K562 (cell line): ENCODE results near the gene SERPINB5. TPM values are rescaled to one million over a fixed set of nuclear protein-coding genes. Genes with fewer than 3 reads are reported as not detected.

ENCODE experiments used
- ATAC-seq: fragments of 200-7000 bp; cut with Tn5 transposase; 3 replicates; pipeline ENCODE4 v1.9.1; 2020; ENCODE audit warnings: moderate library complexity
- BruUV-seq: library from RNA; stranded (reverse); fragments of 400-500 nt; replicated peaks from 2 replicates; lab custom pipeline; 2021; lab: Mats Ljungman, UMichigan
- CTCF ChIA-PET: fragments of 300-600 bp; formaldehyde crosslinking; extraction: SDS; loops from one replicate; lab custom pipeline; 2021; ENCODE audit warnings: low intra/inter-chr PET ratio; lab: Yijun Ruan, JAX
- POLR2A ChIA-PET: fragments of 300-600, 350-650 bp; sonication (Branson Sonifier 250); formaldehyde crosslinking; extraction: SDS; loops from one replicate; lab custom pipeline; 2021; ENCODE audit warnings: antibody characterized with exemption, inconsistent platforms; lab: Yijun Ruan, JAX
- DNase-seq, 4 experiments: peaks; one replicate each; pipeline versions ENCODE4 v3.0.0 to v3.0.0-alpha.2; 2011 to 2018; ENCODE audit warnings: low spot score in 3 of 4, mixed read lengths in 3 of 4; ENCODE audit errors: extremely low read depth in 1 of 4
- FAIRE-seq: peaks from 2 replicates; lab custom pipeline; 2011; peaks lifted over from hg19 to GRCh38; lab: Jason Lieb, UNC
- H2AFZ ChIP-seq: 2 replicates; pipeline ENCODE4 v1.6.0; 2011; ENCODE audit warnings: low read depth, low read length, control low read depth, inconsistent platforms
- H3K27ac ChIP-seq: fragments of 200-600 bp; 3 replicates; pipeline ENCODE4 v1.8.0; 2011; ENCODE audit warnings: low read depth, mild to moderate bottlenecking, control low read depth, inconsistent platforms, low read length, moderate library complexity, mixed read lengths; ENCODE audit errors: extremely low read depth
- H3K27me3 ChIP-seq, 2 experiments: fragments of 300-600 bp in 1 of 2; 2 replicates in 1 of 2; 3 replicates in 1 of 2; pipeline versions ENCODE4 v1.6.0 to v1.8.0; 2011; ENCODE audit warnings: inconsistent platforms in 2 of 2, low read length in 2 of 2, mild to moderate bottlenecking in 1 of 2, mixed read lengths in 1 of 2, moderate library complexity in 1 of 2; ENCODE audit not compliant: control insufficient read depth in 2 of 2, insufficient read depth in 2 of 2
- H3K36me3 ChIP-seq: fragments of 300-600 bp; 3 replicates; pipeline ENCODE4 v1.8.0; 2011; ENCODE audit warnings: mild to moderate bottlenecking, low read length, inconsistent platforms; ENCODE audit not compliant: control insufficient read depth, insufficient read depth
- H3K4me1 ChIP-seq, 2 experiments: fragments of 200-600 bp in 1 of 2; replicated peaks in 1 of 2; 2 replicates in 1 of 2; 3 replicates in 1 of 2; pipeline versions ENCODE4 v1.5.1 to v1.8.0; 2011; ENCODE audit warnings: inconsistent platforms in 2 of 2, low read length in 2 of 2, mild to moderate bottlenecking in 1 of 2, mixed read lengths in 1 of 2, moderate library complexity in 1 of 2; ENCODE audit not compliant: control insufficient read depth in 2 of 2, insufficient read depth in 2 of 2
- H3K4me2 ChIP-seq: 2 replicates; pipeline ENCODE4 v1.6.1; 2011; ENCODE audit warnings: low read length, control low read depth, inconsistent platforms, mixed read lengths; ENCODE audit not compliant: insufficient read depth
- H3K4me3 ChIP-seq: fragments of 200-600 bp; sonication (generic), shearing (Covaris generic); 2 replicates; pipeline ENCODE4 v1.5.1; 2016; ENCODE audit warnings: control low read depth, inconsistent platforms
- H3K79me2 ChIP-seq: fragments of 200-600 bp; 3 replicates; pipeline ENCODE4 v1.8.0; 2011; ENCODE audit warnings: low read length, inconsistent platforms; ENCODE audit not compliant: control insufficient read depth, insufficient read depth
- H3K9ac ChIP-seq, 2 experiments: 2 replicates each; pipeline versions ENCODE4 v1.6.0 to v1.6.1; 2011; ENCODE audit warnings: low read depth in 2 of 2, low read length in 2 of 2, control low read depth in 1 of 2, inconsistent platforms in 1 of 2, mild to moderate bottlenecking in 1 of 2, mixed read lengths in 1 of 2; ENCODE audit not compliant: insufficient read depth in 1 of 2
- H3K9me1 ChIP-seq: one replicate; pipeline ENCODE4 v1.6.0; 2011; ENCODE audit warnings: inconsistent platforms, mild to moderate bottlenecking, low read length, moderate library complexity; ENCODE audit not compliant: control insufficient read depth, insufficient read depth
- H3K9me3 ChIP-seq: replicated peaks from 2 replicates; pipeline ENCODE4 v1.5.1; 2011; ENCODE audit warnings: low read depth, low read length, inconsistent platforms; ENCODE audit not compliant: control insufficient read depth, insufficient read depth
- H4K20me1 ChIP-seq: replicated peaks from 2 replicates; pipeline ENCODE4 v1.6.1; 2011; ENCODE audit warnings: low read length, inconsistent platforms, mixed read lengths; ENCODE audit not compliant: control insufficient read depth, insufficient read depth
- CHCHD3 ChIP-seq: fragments of 250-450 bp; sonication (Bioruptor Pico); IDR thresholded peaks from 2 replicates; pipeline ENCODE4 v2.1.2; 2022; ENCODE audit warnings: mild to moderate bottlenecking
- EZH2 ChIP-seq: IDR thresholded peaks from 2 replicates; pipeline ENCODE4 v1.6.1; 2012; ENCODE audit warnings: low read depth, mild to moderate bottlenecking, inconsistent platforms, low read length, borderline replicate concordance
- KLF6 ChIP-seq: fragments of 250-450 bp; sonication (Bioruptor Pico); IDR thresholded peaks from 2 replicates; pipeline ENCODE4 v1.4.0; 2020; ENCODE audit warnings: mild to moderate bottlenecking, moderate library complexity, borderline replicate concordance
- MTA3 ChIP-seq: fragments of 450-650 bp; formaldehyde crosslinking; IDR thresholded peaks from 2 replicates; pipeline ENCODE4 v1.6.1; 2017; ENCODE audit warnings: mild to moderate bottlenecking, borderline replicate concordance
- NCOA6 ChIP-seq: fragments of 450-650 bp; IDR thresholded peaks from 2 replicates; pipeline ENCODE4 v1.6.1; 2017; ENCODE audit warnings: mild to moderate bottlenecking
- NONO ChIP-seq, 2 experiments: fragments of 200-400 bp in 1 of 2; fragments of 450-650 bp in 1 of 2; formaldehyde crosslinking in 1 of 2; IDR thresholded peaks; 2 replicates each; pipeline ENCODE4 v1.6.1; 2017; ENCODE audit warnings: low read depth in 2 of 2, mild to moderate bottlenecking in 2 of 2, moderate library complexity in 2 of 2, low read length in 1 of 2
- NR2C1 ChIP-seq, 2 experiments: fragments of 450-650 bp; IDR thresholded peaks; 2 replicates each; pipeline ENCODE4 v1.6.1; 2017; ENCODE audit warnings: mild to moderate bottlenecking in 2 of 2, antibody characterized with exemption in 1 of 2, inconsistent platforms in 1 of 2, missing compliant biosample characterization in 1 of 2, missing genetic modification characterization in 1 of 2
- POLR2AphosphoS2 ChIP-seq: IDR thresholded peaks from 2 replicates; pipeline ENCODE4 v1.6.1; 2012; ENCODE audit warnings: low read length, improper control_type of control experiment
- RBM34 ChIP-seq: fragments of 200-400 bp; formaldehyde crosslinking; IDR thresholded peaks from 2 replicates; pipeline ENCODE4 v1.6.1; 2018; ENCODE audit warnings: low read length, borderline replicate concordance; ENCODE audit not compliant: insufficient read depth
- SETDB1 ChIP-seq: IDR thresholded peaks from one replicate; pipeline ENCODE4 v1.6.1; 2012; ENCODE audit warnings: low read length, control low read depth, inconsistent platforms
- ZKSCAN3 ChIP-seq: fragments of 250-450 bp; sonication (Bioruptor Pico); IDR thresholded peaks from 2 replicates; pipeline ENCODE4 v1.4.0; 2020
- ZNF175 ChIP-seq: fragments of 200-800 bp; sonication (Bioruptor generic); IDR thresholded peaks from 2 replicates; pipeline ENCODE4 v1.6.1; 2016; ENCODE audit warnings: low read depth, mild to moderate bottlenecking, missing genetic modification characterization, missing compliant biosample characterization
- ZNF311 ChIP-seq: fragments of 250-450 bp; sonication (Bioruptor Pico); IDR thresholded peaks from 2 replicates; pipeline ENCODE4 v1.4.0; 2020; ENCODE audit warnings: mild to moderate bottlenecking, moderate library complexity
- WGBS: fragments of 100-300 bp; shearing (Covaris generic); methylation state at CpG from one replicate; pipeline ENCODE4 v1.1.6; 2016; ENCODE audit warnings: low coverage, mixed read lengths; ENCODE audit not compliant: insufficient coverage; ENCODE audit errors: missing lambda C conversion rate; 5-methylcytosine and 5-hydroxymethylcytosine counted together
- in situ Hi-C: fragments of 300-500 bp; cut with MboI; formaldehyde crosslinking; loops from 4 replicates; pipeline ENCODE4 v1.15.0; 2018; ENCODE audit warnings: inconsistent platforms, mixed read lengths
- intact Hi-C: fragments of 100-400 bp; cut with micrococcal nuclease; formaldehyde crosslinking; loops from 2 replicates; pipeline ENCODE4 v1.14.2; 2022
- polyA plus RNA-seq, 8 experiments: library from polyadenylated mRNA; depleted of rRNA in 4 of 8; stranded (reverse) in 5 of 8; unstranded in 3 of 8; fragments of >200 nt; fragmentation: Nextera tagmentation in 2 of 8; fragmentation: Illumina TruSeq in 1 of 8; extraction: Ambion mirVana in 2 of 8; extraction: Trizol in 1 of 8; gene quantifications; 2 replicates each; pipeline versions ENCODE4 v1.2.1 to v1.2.3, GENCODE V29; 2011 to 2014; ENCODE audit warnings: inconsistent platforms in 1 of 8, missing spikeins in 1 of 8
- total RNA-seq, 7 experiments: library from RNA; depleted of rRNA in 6 of 7; stranded (reverse); fragments of >200 nt in 6 of 7; fragmentation: Illumina TruSeq in 2 of 7; extraction: Trizol in 2 of 7; gene quantifications; 2 replicates each; pipeline versions ENCODE4 v1.2.1 to v1.2.3, GENCODE V29; 2011 to 2021; ENCODE audit warnings: low replicate concordance in 1 of 7
- TF ChIP-seq, protein P1 (sequence below): sonication (generic); formaldehyde crosslinking; IDR thresholded peaks from 2 replicates; pipeline ENCODE4 v1.8.0; 2022; ENCODE audit warnings: mild to moderate bottlenecking, missing genetic modification reagents
- TF ChIP-seq, protein P2 (sequence below): sonication (generic); IDR thresholded peaks from 2 replicates; pipeline ENCODE4 v1.6.1; 2016
- TF ChIP-seq, protein P3 (sequence below): sonication (generic); formaldehyde crosslinking; IDR thresholded peaks from 2 replicates; pipeline ENCODE4 v1.8.1; 2023; ENCODE audit warnings: mild to moderate bottlenecking, missing genetic modification reagents, moderate library complexity
- TF ChIP-seq, protein P4 (sequence below): fragments of 150-350 bp; IDR thresholded peaks from 2 replicates; pipeline ENCODE4 v1.6.1; 2014; ENCODE audit warnings: low read depth, mild to moderate bottlenecking, low read length, borderline replicate concordance

The SERPINB5 gene
- total and polyA plus RNA-seq, 9 of the 15 experiments (the other 6 are each of a cell fraction or from before 2014, with no cell fraction given): 0.05 to 1.4 (median 0.49) TPM; not detected in 1

DNA sequence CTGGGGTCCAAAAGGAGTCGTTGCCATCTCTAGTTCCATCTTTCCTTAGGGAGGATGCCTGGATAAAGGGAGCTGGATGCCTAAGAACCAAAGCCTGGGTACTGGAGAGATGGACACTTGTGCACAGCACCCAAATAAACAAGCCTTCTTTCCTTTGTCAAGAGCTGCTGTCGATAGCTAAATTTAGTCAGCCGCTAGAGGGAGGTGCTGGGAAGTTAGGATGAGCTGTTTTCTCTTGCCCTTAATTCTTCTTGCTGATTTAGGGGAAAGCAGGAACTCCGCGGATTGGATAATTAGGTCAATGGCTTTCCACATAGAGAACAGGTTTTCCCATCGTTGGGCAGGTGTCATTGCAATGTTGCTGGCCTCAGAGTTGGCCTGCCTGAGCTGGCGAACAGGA, 34.5 kb downstream of the SERPINB5 start (continued):
- TF ChIP-seq RBM34 (no peak), ZKSCAN3 (CRISPR knock-in tag) (no peak), ZNF175 (CRISPR knock-in tag) (no peak), NCOA6 (no peak), ZNF311 (no peak), KLF6 (no peak)
- TF ChIP-seq, protein P1, sequence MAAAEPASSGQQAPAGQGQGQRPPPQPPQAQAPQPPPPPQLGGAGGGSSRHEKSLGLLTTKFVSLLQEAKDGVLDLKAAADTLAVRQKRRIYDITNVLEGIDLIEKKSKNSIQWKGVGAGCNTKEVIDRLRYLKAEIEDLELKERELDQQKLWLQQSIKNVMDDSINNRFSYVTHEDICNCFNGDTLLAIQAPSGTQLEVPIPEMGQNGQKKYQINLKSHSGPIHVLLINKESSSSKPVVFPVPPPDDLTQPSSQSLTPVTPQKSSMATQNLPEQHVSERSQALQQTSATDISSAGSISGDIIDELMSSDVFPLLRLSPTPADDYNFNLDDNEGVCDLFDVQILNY (CRISPR knock-in tag): no peak
- TF ChIP-seq, protein P2, sequence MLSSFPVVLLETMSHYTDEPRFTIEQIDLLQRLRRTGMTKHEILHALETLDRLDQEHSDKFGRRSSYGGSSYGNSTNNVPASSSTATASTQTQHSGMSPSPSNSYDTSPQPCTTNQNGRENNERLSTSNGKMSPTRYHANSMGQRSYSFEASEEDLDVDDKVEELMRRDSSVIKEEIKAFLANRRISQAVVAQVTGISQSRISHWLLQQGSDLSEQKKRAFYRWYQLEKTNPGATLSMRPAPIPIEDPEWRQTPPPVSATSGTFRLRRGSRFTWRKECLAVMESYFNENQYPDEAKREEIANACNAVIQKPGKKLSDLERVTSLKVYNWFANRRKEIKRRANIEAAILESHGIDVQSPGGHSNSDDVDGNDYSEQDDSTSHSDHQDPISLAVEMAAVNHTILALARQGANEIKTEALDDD: no peak

DNA sequence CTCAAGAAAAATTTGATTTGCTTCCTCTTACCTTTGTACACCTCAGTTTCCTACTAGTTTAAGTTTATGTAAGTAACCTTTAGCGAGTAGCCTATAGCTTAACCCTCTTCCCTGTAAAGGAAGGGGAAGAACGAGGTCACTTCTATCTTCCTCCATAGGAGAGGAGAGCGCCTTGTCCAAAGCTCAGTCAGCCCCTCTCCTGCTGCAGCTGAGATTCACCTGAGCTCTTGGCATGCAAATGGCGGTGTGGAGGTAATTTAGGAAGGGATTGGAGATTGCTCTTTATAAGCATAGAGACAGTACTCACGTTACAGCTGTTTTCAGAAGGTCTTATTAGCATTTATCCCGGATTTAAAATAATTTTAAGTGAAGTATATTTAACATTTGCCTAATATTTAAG, 37.6 kb downstream of the SERPINB5 start:
- Histone ChIP-seq H3K36me3 (no peaks in the 10 kb centered on the region), H3K9me3 (no peaks in the 10 kb centered on the region), H3K9me1 (no peaks in the 10 kb centered on the region), H3K4me3 (no peak overlapping the region), H3K4me1 (no peaks in the 10 kb centered on the region), H3K4me2 (no peak overlapping the region), H2AFZ (no peak overlapping the region), H3K79me2 (no peaks in the 10 kb centered on the region), H4K20me1 (no peaks in the 10 kb centered on the region), H3K9ac (no peak overlapping the region), H3K27me3 (no peaks in the 10 kb centered on the region), H3K27ac (no peak overlapping the region)
- ATAC-seq: no peak
- in situ Hi-C loops: loop anchor here (25.0 kb wide), 1 partner anchor 473 kb away; no protein-coding TSS in a partner anchor
- BruUV-seq: no TSS peak
- CTCF ChIA-PET: no interaction called here
- POLR2A ChIA-PET: interaction anchor here (0.5 kb wide), 1 partner anchor 239 kb away, joined by 3 read pairs; no protein-coding TSS in a partner anchor
- intact Hi-C loops: no loop called here
- FAIRE-seq: no peak
- WGBS: 0% methylated on average over 6 of the region's 6 CpGs
- no peak for DNase-seq
- TF ChIP-seq MTA3 (no peak), NONO (IDR thresholded peaks at IDR 0.05; ENCODE audit: low read depth in 2 of 2, low read length in 1 of 2) (no peak), NR2C1 (IDR thresholded peaks at IDR 0.05) (no peak), NR2C1 (tag; IDR thresholded peaks at IDR 0.05) (no peak), POLR2AphosphoS2 (no peak), EZH2 (no peak), CHCHD3 (CRISPR knock-in tag) (no peak), SETDB1 (no peak)
- TF ChIP-seq, protein P3, sequence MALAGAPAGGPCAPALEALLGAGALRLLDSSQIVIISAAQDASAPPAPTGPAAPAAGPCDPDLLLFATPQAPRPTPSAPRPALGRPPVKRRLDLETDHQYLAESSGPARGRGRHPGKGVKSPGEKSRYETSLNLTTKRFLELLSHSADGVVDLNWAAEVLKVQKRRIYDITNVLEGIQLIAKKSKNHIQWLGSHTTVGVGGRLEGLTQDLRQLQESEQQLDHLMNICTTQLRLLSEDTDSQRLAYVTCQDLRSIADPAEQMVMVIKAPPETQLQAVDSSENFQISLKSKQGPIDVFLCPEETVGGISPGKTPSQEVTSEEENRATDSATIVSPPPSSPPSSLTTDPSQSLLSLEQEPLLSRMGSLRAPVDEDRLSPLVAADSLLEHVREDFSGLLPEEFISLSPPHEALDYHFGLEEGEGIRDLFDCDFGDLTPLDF: no peak
- TF ChIP-seq, protein P4, sequence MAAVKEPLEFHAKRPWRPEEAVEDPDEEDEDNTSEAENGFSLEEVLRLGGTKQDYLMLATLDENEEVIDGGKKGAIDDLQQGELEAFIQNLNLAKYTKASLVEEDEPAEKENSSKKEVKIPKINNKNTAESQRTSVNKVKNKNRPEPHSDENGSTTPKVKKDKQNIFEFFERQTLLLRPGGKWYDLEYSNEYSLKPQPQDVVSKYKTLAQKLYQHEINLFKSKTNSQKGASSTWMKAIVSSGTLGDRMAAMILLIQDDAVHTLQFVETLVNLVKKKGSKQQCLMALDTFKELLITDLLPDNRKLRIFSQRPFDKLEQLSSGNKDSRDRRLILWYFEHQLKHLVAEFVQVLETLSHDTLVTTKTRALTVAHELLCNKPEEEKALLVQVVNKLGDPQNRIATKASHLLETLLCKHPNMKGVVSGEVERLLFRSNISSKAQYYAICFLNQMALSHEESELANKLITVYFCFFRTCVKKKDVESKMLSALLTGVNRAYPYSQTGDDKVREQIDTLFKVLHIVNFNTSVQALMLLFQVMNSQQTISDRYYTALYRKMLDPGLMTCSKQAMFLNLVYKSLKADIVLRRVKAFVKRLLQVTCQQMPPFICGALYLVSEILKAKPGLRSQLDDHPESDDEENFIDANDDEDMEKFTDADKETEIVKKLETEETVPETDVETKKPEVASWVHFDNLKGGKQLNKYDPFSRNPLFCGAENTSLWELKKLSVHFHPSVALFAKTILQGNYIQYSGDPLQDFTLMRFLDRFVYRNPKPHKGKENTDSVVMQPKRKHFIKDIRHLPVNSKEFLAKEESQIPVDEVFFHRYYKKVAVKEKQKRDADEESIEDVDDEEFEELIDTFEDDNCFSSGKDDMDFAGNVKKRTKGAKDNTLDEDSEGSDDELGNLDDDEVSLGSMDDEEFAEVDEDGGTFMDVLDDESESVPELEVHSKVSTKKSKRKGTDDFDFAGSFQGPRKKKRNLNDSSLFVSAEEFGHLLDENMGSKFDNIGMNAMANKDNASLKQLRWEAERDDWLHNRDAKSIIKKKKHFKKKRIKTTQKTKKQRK: no peak
